ENCODE measurements around the gene HOPX. TPM values are rescaled to one million over a fixed set of nuclear protein-coding genes. Genes with fewer than 3 reads are reported as not detected.
"Not testable (repeated sequence)": the region's sequence is repeated elsewhere in the genome, so short reads cannot be mapped to it uniquely, and the experiment has no call there.

HOPX gene
- polyA plus RNA-seq, 1 donor, result 28.5 TPM

DNA sequence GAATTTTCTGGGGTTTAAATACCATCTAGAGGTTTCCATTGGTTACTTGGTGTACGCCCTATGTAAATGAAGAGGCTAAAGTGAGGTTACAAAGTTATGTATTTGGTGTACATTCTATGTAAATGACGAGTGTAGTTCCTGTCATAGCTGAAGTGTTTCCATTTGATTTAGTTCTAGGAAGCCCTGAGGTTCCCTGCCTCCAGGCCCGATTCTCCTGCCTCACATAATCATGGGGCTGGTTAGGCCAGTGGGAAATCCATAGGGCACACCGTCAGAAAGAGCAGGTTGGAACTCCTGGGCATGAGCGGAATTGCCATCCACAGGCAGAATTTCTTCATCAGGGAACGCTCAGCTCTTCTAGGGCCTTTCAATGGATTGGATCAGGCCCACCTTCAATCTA lies 24.2 kb upstream of the HOPX start:
- Histone ChIP-seq H3K36me3 (ENCODE audit: control insufficient read depth, insufficient read depth, low read length) (no peaks in the 10 kb centered on the region), H3K27me3 (ENCODE audit: control insufficient read depth, insufficient read depth, low read length) (no peaks in the 10 kb centered on the region), H3K4me1 (ENCODE audit: control insufficient read depth, insufficient read depth, low read length) (peaks cover 9% of the 10 kb centered on the region), H3K4me3 (ENCODE audit: low read length) (no peak overlapping the region), H3K27ac (ENCODE audit: low read length) (no peak overlapping the region), H3K9me3 (ENCODE audit: control insufficient read depth, low read depth, low read length) (no peaks in the 10 kb centered on the region)
- no peak for DNase-seq
- no CpG with 5 or more reads among the region's 6 CpGs for WGBS (ENCODE audit: insufficient coverage, low lambda C conversion rate)

DNA sequence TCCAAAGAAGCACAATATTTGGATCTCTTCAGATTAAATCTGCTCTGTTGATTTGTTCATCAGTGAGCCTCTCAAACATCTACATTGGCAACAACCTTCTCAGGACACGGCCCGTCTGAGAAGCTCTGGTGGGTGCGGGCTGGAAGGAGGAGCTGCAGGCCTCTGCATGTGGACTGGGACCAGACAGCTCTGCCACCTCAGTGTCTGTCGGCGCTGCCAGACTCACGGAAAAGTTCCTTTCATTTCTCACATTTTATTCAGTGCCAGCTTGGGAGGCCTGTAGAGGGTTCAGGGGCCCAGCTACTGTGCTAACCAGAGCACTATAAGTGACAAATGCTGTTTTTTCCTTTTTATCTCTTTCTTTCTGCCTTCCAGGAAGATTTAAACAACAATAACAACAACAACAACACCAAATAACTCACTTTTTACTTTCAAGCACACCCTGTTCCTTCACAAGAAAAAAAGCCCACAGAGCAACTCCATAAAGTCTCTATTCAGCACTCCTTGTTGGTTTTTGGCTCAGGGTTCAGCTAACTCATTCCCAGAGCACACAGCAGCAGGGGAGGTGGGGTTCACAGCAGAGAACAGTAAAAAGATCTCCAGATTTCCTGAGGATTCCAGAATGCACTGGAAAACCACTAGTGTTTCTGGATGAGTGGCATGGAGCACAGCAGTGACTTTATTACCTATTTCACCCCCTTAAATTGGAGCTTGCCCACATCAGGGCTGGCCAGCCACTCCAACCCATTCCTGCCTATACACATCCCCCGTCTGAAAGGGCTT lies 23.2 kb upstream of the HOPX start:
- no peak for DNase-seq
- no peak overlapping the region for H3K4me3 ChIP-seq (ENCODE audit: low read length)
- no peaks in the 10 kb centered on the region for H3K9me3 ChIP-seq (ENCODE audit: control insufficient read depth, low read depth, low read length)
- no peaks in the 10 kb centered on the region for H3K36me3 ChIP-seq (ENCODE audit: control insufficient read depth, insufficient read depth, low read length)
- WGBS (ENCODE audit: insufficient coverage, low lambda C conversion rate), result 83% methylated on average over 1 of the region's 7 CpGs
- no peak overlapping the region for H3K27ac ChIP-seq (ENCODE audit: low read length)
- H3K4me1 ChIP-seq (ENCODE audit: control insufficient read depth, insufficient read depth, low read length), result peaks cover 9% of the 10 kb centered on the region
- no peaks in the 10 kb centered on the region for H3K27me3 ChIP-seq (ENCODE audit: control insufficient read depth, insufficient read depth, low read length)

DNA sequence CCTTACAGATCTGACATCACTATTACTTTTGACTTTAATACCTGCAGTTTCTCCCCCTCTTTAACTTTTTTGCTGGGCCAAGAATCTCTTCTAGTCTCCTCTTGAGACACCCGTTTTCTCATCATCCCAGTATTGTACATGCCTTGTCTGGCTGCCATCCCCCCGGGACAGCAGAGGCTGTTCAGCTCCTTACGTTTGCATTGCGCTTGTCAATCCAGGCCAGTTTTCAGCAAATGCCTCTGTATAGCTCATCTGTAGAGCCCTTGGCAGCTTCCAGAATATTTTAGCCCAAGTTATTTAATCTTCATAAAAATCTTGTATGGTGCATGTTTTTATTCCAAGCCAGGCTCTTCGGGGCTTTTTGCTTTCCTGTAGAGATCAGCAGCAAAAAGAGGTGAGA lies 22.3 kb upstream of the HOPX start:
- peaks cover 9% of the 10 kb centered on the region for H3K4me1 ChIP-seq (ENCODE audit: control insufficient read depth, insufficient read depth, low read length)
- H3K9me3 ChIP-seq (ENCODE audit: control insufficient read depth, low read depth, low read length), result no peaks in the 10 kb centered on the region
- no peaks in the 10 kb centered on the region for H3K27me3 ChIP-seq (ENCODE audit: control insufficient read depth, insufficient read depth, low read length)
- no peak overlapping the region for H3K4me3 ChIP-seq (ENCODE audit: low read length)
- no peak overlapping the region for H3K27ac ChIP-seq (ENCODE audit: low read length)
- 69% methylated on average over 2 of the region's 5 CpGs for WGBS (ENCODE audit: insufficient coverage, low lambda C conversion rate)
- H3K36me3 ChIP-seq (ENCODE audit: control insufficient read depth, insufficient read depth, low read length), result no peaks in the 10 kb centered on the region
- no peak for DNase-seq

DNA sequence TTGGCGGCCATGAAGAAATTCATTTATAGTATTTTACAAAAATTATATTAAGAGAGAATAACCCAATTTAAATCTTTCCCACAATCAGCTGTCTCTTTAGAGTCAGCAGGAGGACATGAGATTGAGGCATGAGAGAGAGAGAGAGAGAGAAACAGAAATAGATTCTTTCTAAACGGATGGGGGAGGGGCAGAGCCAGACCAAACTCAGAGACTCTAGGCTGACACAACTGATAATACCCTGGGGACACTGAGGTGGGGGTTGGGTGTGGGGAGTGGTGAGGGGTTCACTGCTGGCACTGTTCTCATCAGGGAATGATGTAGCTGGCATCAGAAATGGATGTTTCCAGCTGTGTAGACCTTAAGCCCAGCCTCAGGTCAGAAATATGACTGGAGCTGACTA lies 20.5 kb upstream of the HOPX start:
- DNase-seq, result no peak
- H3K27me3 ChIP-seq (ENCODE audit: control insufficient read depth, insufficient read depth, low read length), result no peaks in the 10 kb centered on the region
- H3K4me3 ChIP-seq (ENCODE audit: low read length), result no peak overlapping the region
- H3K36me3 ChIP-seq (ENCODE audit: control insufficient read depth, insufficient read depth, low read length), result no peaks in the 10 kb centered on the region
- WGBS (ENCODE audit: insufficient coverage, low lambda C conversion rate), result 50% methylated on average over 1 of the region's 2 CpGs
- H3K4me1 ChIP-seq (ENCODE audit: control insufficient read depth, insufficient read depth, low read length), result peaks cover 9% of the 10 kb centered on the region
- no peak overlapping the region for H3K27ac ChIP-seq (ENCODE audit: low read length)
- H3K9me3 ChIP-seq (ENCODE audit: control insufficient read depth, low read depth, low read length), result no peaks in the 10 kb centered on the region

DNA sequence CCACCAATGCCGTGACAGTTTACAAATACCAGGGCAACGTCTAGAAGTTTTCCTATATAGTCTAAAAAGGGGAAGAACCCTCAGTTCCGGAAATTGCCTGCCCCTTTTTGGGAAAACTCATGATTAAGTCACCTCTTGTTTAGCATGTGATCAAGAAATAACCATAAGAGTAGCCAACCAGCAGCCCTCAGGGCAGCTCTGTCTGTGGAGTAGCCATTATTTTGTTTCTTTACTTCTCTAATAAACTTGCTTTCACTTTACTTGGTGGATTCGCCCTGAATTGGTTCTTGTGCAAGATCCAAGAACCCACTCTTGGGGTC lies 20.0 kb upstream of the HOPX start:
- Histone ChIP-seq H3K36me3 (ENCODE audit: control insufficient read depth, insufficient read depth, low read length) (no peaks in the 10 kb centered on the region), H3K4me1 (ENCODE audit: control insufficient read depth, insufficient read depth, low read length) (peaks cover 6% of the 10 kb centered on the region), H3K27ac (ENCODE audit: low read length) (no peak overlapping the region), H3K27me3 (ENCODE audit: control insufficient read depth, insufficient read depth, low read length) (no peaks in the 10 kb centered on the region), H3K4me3 (ENCODE audit: low read length) (no peak overlapping the region), H3K9me3 (ENCODE audit: control insufficient read depth, low read depth, low read length) (no peaks in the 10 kb centered on the region)
- 100% methylated on average over 1 of the region's 4 CpGs for WGBS (ENCODE audit: insufficient coverage, low lambda C conversion rate)
- DNase-seq, result no peak

DNA sequence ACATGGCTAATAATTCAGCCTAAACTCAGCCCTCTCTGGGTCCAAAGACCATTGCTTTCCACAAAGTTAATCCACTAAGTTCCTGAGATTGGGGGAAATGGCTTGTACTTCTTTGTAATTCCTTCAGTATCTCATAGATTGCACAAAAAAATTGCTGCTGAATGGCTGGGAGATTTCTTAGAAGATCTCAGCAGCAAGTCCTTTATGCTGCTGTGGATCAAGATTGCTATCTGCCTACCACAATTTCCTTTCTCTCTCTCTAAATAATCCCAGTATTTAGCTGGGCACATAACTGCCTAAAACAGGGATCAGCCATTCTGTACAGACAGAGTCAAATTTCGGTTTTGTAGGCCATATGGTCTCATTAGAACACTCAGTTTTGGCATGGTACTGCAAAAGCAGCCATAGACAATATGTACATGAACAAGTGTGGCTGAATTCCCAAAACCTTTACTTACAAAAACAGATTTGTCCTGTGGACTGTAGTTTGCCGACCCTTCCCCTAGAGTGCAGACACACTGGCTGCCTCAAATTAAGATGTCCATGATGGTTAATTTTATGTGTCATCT lies 18.5 kb upstream of the HOPX start:
- no peaks in the 10 kb centered on the region for H3K9me3 ChIP-seq (ENCODE audit: control insufficient read depth, low read depth, low read length)
- no peaks in the 10 kb centered on the region for H3K4me1 ChIP-seq (ENCODE audit: control insufficient read depth, insufficient read depth, low read length)
- no peak overlapping the region for H3K27ac ChIP-seq (ENCODE audit: low read length)
- DNase-seq, result no peak
- H3K4me3 ChIP-seq (ENCODE audit: low read length), result no peak overlapping the region
- no peaks in the 10 kb centered on the region for H3K27me3 ChIP-seq (ENCODE audit: control insufficient read depth, insufficient read depth, low read length)
- 100% methylated on average over 1 of the region's 2 CpGs for WGBS (ENCODE audit: insufficient coverage, low lambda C conversion rate)
- no peaks in the 10 kb centered on the region for H3K36me3 ChIP-seq (ENCODE audit: control insufficient read depth, insufficient read depth, low read length)

- H3K4me1 ChIP-seq (ENCODE audit: control insufficient read depth, insufficient read depth, low read length), result no peaks in the 10 kb centered on the region
- WGBS (ENCODE audit: insufficient coverage, low lambda C conversion rate), result no CpG with 5 or more reads among the region's 4 CpGs
- H3K27me3 ChIP-seq (ENCODE audit: control insufficient read depth, insufficient read depth, low read length), result no peaks in the 10 kb centered on the region
- H3K27ac ChIP-seq (ENCODE audit: low read length), result no peak overlapping the region
- no peak for DNase-seq
- H3K9me3 ChIP-seq (ENCODE audit: control insufficient read depth, low read depth, low read length), result no peaks in the 10 kb centered on the region
- H3K36me3 ChIP-seq (ENCODE audit: control insufficient read depth, insufficient read depth, low read length), result no peaks in the 10 kb centered on the region
- no peak overlapping the region for H3K4me3 ChIP-seq (ENCODE audit: low read length)
These were observed 17.2 kb upstream of the HOPX start for GRCh38 chr4:56698329-56698728.

DNA sequence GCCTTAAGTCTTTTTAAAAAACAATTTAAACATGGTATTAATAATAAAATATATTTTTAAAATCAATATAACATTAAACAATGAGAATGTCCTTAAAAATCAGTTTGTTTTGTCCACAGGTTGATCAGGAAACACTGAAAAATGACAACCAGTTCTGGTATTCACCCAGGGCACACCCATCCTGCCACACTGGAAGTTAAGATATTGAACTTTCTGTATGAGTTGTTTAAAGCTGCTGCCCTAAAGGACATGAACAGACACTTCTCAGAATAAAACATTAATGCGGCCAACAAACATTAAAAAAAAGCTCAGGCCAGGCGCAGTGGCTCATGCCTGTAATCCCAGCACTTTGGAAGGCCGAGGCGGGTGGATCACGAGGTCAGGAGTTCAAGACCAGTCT lies 15.0 kb upstream of the HOPX start:
- H3K27me3 ChIP-seq (ENCODE audit: control insufficient read depth, insufficient read depth, low read length), result no peaks in the 10 kb centered on the region
- no CpG with 5 or more reads among the region's 5 CpGs for WGBS (ENCODE audit: insufficient coverage, low lambda C conversion rate)
- H3K4me1 ChIP-seq (ENCODE audit: control insufficient read depth, insufficient read depth, low read length), result no peaks in the 10 kb centered on the region
- no peaks in the 10 kb centered on the region for H3K9me3 ChIP-seq (ENCODE audit: control insufficient read depth, low read depth, low read length)
- DNase-seq, result no peak
- H3K27ac ChIP-seq (ENCODE audit: low read length), result no peak overlapping the region
- no peak overlapping the region for H3K4me3 ChIP-seq (ENCODE audit: low read length)
- no peaks in the 10 kb centered on the region for H3K36me3 ChIP-seq (ENCODE audit: control insufficient read depth, insufficient read depth, low read length)

DNA sequence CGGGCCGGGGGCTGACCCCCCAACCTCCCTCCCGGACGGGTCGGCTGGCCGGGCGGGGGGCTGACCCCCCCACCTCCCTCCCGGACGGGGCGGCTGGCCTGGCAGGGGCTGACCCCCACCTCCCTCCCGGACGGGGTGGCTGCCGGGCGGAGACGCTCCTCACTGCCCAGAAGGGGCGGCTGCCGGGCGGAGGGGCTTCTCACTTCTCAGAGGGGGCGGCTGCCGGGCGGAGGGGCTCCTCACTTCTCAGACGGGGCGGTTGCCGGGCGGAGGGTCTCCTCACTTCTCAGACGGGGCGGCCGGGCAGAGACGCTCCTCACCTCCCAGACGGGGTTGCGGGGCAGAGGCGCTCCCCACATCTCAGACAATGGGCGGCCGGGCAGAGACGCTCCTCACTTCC lies 12.4 kb upstream of the HOPX start:
- no CpG with 5 or more reads among the region's 35 CpGs for WGBS (ENCODE audit: insufficient coverage, low lambda C conversion rate)
- not testable (repeated sequence) for H3K27me3 ChIP-seq (ENCODE audit: control insufficient read depth, insufficient read depth, low read length); H3K9me3 ChIP-seq (ENCODE audit: control insufficient read depth, low read depth, low read length)

GRCh38 chr4:56692576-56692975 lies 11.5 kb upstream of the HOPX start:
- Histone ChIP-seq H3K27ac (ENCODE audit: low read length) (no peak overlapping the region), H3K4me3 (ENCODE audit: low read length) (no peak overlapping the region), H3K4me1 (ENCODE audit: control insufficient read depth, insufficient read depth, low read length) (no peaks in the 10 kb centered on the region), H3K27me3 (ENCODE audit: control insufficient read depth, insufficient read depth, low read length) (no peaks in the 10 kb centered on the region), H3K9me3 (ENCODE audit: control insufficient read depth, low read depth, low read length) (no peaks in the 10 kb centered on the region), H3K36me3 (ENCODE audit: control insufficient read depth, insufficient read depth, low read length) (no peaks in the 10 kb centered on the region)
- DNase-seq, result no peak
- no CpG with 5 or more reads among the region's 4 CpGs for WGBS (ENCODE audit: insufficient coverage, low lambda C conversion rate)

More for the DNA sequence above, 12.4 kb upstream of the HOPX start:
- not testable (repeated sequence) for H3K27ac ChIP-seq (ENCODE audit: low read length); H3K36me3 ChIP-seq (ENCODE audit: control insufficient read depth, insufficient read depth, low read length); DNase-seq; H3K4me3 ChIP-seq (ENCODE audit: low read length); H3K4me1 ChIP-seq (ENCODE audit: control insufficient read depth, insufficient read depth, low read length)

DNA sequence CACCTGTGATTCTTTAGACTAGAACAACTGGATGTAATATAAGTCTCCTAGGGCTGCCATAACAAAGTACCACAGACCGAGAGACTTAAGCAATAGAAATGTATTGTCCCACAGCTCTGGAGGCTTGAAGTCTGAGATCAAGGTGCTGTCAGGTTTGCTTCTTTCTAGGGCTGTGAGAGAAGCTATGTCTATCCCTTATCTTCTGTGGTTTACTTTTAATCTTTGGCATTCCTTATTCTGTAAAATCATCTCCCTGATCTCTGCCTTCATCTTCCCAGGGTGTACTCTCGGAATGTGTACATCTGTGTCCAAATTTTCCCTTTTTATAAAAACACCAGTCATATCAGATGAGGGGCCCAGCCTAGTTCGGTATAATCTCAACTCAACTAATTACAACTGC lies 10.3 kb upstream of the HOPX start:
- Histone ChIP-seq H3K36me3 (ENCODE audit: control insufficient read depth, insufficient read depth, low read length) (no peaks in the 10 kb centered on the region), H3K27ac (ENCODE audit: low read length) (no peak overlapping the region), H3K4me1 (ENCODE audit: control insufficient read depth, insufficient read depth, low read length) (no peaks in the 10 kb centered on the region), H3K27me3 (ENCODE audit: control insufficient read depth, insufficient read depth, low read length) (no peaks in the 10 kb centered on the region), H3K9me3 (ENCODE audit: control insufficient read depth, low read depth, low read length) (no peaks in the 10 kb centered on the region), H3K4me3 (ENCODE audit: low read length) (no peak overlapping the region)
- 88% methylated on average over 1 of the region's 3 CpGs for WGBS (ENCODE audit: insufficient coverage, low lambda C conversion rate)
- DNase-seq, result no peak

Measured in large intestine (tissue), 3 donors.